ENCODE measurements around the gene HOXC10.

- TF ChIP-seq, protein P1, sequence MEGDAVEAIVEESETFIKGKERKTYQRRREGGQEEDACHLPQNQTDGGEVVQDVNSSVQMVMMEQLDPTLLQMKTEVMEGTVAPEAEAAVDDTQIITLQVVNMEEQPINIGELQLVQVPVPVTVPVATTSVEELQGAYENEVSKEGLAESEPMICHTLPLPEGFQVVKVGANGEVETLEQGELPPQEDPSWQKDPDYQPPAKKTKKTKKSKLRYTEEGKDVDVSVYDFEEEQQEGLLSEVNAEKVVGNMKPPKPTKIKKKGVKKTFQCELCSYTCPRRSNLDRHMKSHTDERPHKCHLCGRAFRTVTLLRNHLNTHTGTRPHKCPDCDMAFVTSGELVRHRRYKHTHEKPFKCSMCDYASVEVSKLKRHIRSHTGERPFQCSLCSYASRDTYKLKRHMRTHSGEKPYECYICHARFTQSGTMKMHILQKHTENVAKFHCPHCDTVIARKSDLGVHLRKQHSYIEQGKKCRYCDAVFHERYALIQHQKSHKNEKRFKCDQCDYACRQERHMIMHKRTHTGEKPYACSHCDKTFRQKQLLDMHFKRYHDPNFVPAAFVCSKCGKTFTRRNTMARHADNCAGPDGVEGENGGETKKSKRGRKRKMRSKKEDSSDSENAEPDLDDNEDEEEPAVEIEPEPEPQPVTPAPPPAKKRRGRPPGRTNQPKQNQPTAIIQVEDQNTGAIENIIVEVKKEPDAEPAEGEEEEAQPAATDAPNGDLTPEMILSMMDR (IDR thresholded peaks at IDR 0.05) = no peak
- TF ChIP-seq POLR2A (IDR thresholded peaks at IDR 0.05) = no peak
Observed at GRCh38 chr12:54004063-54004840, 19.3 kb downstream of the HOXC10 start.

Data from adrenal gland (tissue), 5 donors.